Activated gamma-delta T cell (primary cell): ENCODE measurements around the gene SMPD2.

Experiments
- DNase-seq: peaks from one replicate; lab custom pipeline; 2025; lab: John Stamatoyannopoulos, UW
- total RNA-seq, 2 donors: gene quantifications; one replicate each; lab custom pipeline; 2026; lab: John Stamatoyannopoulos, UW

Gene SMPD2
- total RNA-seq = 17.9 to 20.6 reads per million in 2 donors

DNA sequence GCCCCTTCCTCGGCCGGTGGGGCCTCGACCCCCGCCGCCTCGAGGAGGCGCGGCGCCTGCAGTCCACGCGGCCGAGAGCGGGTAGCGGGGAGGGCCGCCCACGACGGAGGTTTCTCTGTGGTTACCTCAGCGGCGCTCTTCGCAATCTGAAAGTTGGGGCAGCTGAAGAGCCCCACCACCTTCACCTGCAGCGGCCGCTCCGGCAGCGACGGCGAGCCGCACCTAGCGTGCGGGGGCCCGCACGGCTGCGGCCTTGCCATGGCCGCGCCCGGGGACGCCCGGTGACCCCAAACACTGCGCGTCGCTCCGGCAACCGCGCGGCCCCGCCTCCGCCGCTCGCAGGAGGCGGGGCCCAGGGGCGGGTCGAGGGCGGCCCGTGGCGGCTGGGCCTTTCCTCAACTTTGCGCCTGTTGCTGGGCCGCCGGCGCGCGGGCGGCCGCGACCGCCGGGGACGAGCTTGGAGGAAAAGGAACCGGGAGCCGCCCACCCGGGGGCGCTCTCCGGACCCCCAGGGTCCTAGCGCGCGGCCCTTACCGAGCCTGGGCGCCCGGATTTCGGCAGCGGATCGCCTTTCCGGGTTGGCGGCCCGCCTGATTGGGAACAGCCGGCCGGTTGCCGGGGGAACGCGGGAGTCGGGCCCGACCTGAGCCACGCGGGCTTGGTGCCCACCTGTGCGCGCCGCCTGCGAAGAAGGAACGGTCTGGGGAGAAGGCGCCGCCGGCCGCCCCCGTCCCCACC, at the start of gene SMPD2, which contains the start of gene PPIL6:
SMPD2 (plus strand) TSS at position 394 of the 738 bp plus-strand sequence. CDS start 398 bp downstream, outside the sequence.
PPIL6 (minus strand) TSS at position 298 of the 738 bp plus-strand sequence; CDS start at position 260, 38 bp downstream.
- peak; percentile 76 for DNase-seq

GRCh38 chr6:109393157-109393885, 47.2 kb upstream of the SMPD2 start:
- no peak for DNase-seq

DNA sequence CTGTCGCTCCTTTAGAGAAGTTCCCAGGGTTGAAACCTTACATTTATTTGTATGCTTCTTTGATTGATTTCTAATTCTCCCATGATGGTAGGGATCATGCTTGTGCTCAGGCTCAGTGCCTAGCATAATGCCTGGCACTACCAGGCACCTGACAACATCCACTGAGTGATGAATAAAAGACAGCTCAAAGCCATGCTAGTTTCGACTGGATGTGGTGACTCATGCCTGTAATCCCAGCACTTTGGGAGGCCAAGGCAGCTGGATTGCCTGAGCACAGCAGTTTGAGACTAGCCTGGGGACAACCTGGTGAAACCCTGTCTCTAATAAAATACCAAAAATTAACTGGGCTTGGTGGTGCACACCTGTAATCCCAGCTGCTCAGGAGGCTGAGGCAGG, 46.6 kb upstream of the SMPD2 start:
- no peak for DNase-seq

DNA sequence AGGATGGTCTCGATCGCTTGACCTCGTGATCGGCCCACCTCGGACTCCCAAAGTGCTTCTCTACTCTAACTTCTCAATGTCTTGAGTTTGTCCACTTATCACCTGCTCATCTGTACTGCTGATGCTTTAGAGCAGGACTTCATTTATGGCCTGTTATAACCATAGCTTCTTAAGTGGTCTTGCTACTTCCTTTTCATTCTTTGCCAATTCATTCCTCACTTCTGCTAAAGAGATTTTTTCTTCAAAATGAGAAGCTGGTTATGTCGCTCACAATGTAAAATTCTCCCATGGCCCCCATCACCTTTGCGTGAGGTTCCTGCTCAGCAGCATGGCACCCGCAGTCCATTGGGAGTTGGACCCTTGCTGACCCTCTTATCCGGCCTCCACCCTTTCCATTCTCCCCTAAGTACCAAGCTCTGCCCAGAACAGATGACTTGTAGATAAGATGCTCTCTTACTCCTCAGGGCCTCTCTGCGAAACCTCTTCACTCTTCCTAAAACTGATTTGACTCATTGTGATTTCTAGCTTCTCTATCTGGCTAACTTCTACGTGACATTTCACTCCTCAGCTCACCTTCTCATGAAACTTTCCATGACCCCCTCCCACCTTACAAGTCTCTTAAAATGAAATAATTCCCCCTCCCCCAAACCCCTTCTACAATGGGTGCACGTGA, 44.3 kb upstream of the SMPD2 start:
- no peak for DNase-seq

DNA sequence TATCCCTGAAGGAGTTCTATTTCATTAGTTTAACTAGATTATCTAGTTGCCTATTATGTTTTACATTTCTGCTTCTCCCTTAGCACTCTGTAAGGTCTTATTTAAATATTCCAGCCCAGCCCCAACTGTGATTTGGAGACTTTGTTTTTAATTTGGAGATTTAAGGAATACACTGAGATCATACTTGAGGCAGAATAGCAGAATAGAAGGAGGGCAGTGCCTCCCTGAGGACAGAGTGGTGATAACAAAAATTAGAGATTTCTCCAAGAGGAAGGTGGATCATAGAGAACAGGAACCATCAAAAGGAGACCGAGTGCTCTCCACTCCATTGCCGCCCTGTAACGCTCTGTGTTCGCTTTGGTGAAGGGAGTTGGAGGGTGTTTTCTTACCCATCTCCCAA, 43.5 kb upstream of the SMPD2 start:
- no peak for DNase-seq

DNA sequence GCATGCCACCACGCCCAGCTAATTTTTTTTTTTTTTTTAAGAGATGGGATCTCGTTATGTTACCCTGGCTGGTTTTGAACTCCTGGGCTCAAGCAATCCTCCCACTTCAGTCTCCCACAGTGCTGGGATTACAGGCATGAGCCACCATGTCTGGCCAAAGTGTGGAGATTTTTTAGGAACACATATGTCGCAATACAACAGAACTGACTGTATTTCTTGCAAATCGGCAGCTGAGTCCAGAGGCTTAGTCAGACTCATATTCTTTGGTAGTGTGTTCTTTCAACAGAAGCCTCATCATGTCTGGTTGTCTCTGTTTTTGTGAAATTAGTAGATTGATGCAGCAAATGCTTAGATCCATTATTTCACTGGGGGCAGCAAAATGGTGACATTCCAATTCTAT, 34.3 kb upstream of the SMPD2 start:
- no peak for DNase-seq

DNA sequence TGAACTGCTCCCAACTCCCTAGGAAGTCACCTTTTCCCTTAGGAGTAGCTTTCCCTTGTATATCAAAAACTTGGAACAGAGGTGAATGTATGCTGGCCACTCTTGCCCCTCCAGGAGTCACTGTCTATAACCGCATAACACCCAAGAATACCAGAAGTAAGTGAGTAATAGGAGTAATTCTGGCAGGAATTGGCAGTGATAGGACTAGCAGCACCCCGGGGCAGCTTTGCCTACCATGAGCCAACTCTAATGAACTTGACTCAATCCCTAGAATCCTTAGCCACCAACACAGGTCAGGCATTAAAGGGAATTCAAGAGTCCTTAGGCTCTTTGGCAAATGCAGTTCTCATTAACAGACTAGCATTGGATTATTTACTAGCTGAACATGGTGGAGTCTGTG, 29.5 kb upstream of the SMPD2 start:
- no peak for DNase-seq

- DNase-seq = no peak
These were observed 22.9 kb upstream of the SMPD2 start for GRCh38 chr6:109417646-109418045.

DNA sequence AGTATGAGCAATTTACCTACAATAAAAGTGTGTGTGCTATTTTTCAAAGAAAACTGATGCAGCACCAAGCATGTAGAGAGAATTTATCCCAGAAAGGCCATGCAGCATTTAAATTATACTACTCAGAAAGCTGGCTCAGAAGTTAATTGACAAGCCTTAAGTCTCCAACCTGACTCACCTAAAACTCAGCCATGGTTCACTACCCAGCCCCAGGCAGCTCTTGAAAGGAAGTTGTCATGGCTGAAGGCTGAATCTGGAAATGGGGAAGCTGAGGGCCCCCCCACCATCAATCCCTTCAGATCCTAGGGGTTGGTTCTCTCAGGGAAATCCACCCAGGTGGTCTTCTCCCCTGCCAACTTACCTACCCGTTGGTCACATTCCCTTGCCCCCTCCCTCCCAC, 19.8 kb upstream of the SMPD2 start:
- no peak for DNase-seq

GRCh38 chr6:109421184-109421583, 19.3 kb upstream of the SMPD2 start:
- no peak for DNase-seq

GRCh38 chr6:109424946-109425345, 15.6 kb upstream of the SMPD2 start:
- DNase-seq = no peak

- DNase-seq = no peak
These were observed 11.5 kb upstream of the SMPD2 start for GRCh38 chr6:109428889-109429477.

DNA sequence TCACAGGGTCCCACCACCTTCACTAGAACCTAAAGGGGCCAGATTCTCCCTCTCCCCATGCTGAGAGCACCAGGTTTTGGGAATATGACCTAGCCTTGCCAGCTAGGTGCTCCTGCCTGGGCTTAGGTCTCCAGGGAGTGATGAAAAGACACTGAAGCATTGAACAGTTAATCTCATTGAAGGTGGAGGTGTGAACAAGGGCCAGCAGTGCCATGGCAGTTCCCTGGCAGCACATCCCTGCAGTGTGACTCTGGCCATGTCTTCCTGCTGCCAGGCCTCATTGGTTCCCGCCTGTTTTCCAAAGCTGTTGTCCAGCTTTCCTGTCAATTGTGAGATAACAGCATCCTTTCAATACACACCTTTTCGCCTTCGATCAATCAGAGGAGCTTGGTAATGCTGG, 11.0 kb upstream of the SMPD2 start:
- no peak for DNase-seq

GRCh38 chr6:109434456-109434855, 6.1 kb upstream of the SMPD2 start:
- no peak for DNase-seq

GRCh38 chr6:109436041-109436440, 4.5 kb upstream of the SMPD2 start:
- no peak for DNase-seq

GRCh38 chr6:109441069-109441816, 719 bp downstream of the SMPD2 start:
- DNase-seq = peak; percentile 50

DNA sequence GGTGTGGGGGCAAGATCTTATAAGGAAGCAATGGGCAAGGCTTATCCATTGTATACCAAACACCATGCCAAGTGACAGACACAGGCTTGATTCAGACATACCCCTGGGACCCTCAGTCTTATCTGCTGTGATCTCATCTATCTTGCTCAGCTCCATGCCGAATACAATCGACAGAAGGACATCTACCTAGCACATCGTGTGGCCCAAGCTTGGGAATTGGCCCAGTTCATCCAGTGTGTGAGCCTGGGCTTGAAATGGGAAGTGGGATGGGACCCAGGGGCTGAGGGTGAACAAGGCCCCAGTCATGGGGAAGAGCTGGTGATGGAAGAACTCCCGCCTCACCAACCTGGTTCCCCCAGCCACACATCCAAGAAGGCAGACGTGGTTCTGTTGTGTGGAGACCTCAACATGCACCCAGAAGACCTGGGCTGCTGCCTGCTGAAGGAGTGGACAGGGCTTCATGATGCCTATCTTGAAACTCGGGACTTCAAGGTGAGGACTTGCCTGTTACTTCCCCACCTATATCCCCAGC, 1.9 kb downstream of the SMPD2 start:
- DNase-seq = no peak

DNA sequence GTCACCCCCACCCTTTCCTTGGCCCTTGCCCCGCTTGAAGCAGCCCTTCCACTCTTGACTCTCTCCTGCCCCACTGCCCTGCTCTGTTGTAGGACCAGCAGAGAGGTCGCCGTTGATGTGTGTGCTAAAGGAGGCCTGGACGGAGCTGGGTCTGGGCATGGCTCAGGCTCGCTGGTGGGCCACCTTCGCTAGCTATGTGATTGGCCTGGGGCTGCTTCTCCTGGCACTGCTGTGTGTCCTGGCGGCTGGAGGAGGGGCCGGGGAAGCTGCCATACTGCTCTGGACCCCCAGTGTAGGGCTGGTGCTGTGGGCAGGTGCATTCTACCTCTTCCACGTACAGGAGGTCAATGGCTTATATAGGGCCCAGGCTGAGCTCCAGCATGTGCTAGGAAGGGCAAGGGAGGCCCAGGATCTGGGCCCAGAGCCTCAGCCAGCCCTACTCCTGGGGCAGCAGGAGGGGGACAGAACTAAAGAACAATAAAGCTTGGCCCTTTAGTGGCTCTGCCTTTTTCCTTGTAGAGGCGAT, 3.0 kb downstream of the SMPD2 start:
- DNase-seq = no peak

DNA sequence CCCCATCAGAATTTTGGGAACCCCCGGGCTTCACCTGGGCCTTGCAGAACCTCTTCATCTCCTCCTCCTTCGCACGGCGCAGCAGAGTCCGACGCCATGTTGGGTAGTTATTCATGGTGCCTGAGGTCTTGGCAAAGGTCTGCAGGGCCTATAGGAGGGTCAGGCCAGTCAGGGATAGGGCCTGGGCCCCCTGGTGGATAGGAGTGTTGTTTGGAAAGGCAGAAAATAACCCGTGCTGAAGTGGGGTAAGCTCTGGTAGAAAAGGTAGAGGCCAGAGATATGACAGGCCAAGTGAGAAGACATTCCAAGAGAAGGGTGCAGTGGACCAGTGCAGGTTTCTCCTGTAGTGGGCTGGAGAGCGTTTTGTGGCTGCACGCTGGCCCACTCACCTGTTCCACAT, 4.9 kb downstream of the SMPD2 start:
- DNase-seq = no peak

GRCh38 chr6:109446072-109446471, 5.5 kb downstream of the SMPD2 start:
- DNase-seq = no peak

DNA sequence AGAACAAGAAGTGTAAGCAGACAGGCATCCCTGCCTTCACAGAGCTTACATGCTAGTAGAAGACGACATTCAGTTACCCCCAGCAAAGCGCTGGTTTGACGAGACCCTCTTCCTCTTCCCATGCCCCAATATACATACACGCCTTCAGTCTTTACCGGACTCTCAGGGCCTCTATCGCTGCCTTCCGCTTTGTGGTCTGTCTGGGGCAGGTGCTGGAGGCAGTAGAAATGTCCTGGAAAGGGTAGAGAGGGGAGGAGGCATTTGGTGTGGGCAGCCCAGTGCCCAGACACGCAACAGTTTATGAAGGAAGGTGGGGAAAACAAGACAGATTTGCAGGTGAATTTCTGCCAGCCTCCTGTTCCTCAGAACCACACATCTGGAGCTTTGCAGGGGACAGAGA, 6.0 kb downstream of the SMPD2 start:
- no peak for DNase-seq
